A549 treated with Hydrocortisone at 1 μM for 4 hours (cell line): ENCODE data around the gene CAMK4. TPM values are rescaled to one million over a fixed set of nuclear protein-coding genes. Genes with fewer than 3 reads are reported as not detected.

Experiments
- total RNA-seq: library from RNA; stranded (reverse); fragments of 200-300 nt; extraction: Qiagen RNA extraction; gene quantifications from 5 replicates; pipeline ENCODE4 v1.2.3, GENCODE V29; 2022

Gene CAMK4
- total RNA-seq: 0.01 to 0.25 TPM (median 0.15 TPM) in 4 of 5 replicates, not detected in the other

GRCh38 chr5:111223787-111224560 is at the start of gene CAMK4:
CAMK4 (plus strand) TSS chr5:111224384; CDS start chr5:111224484, 100 bp downstream.

GRCh38 chr5:111512375-111513130 is 288.4 kb downstream of the CAMK4 start, which contains the start of gene STARD4:
STARD4 (minus strand) TSS chr5:111512535; CDS start chr5:111507433, 5,102 bp downstream.

Other genes with a start within 250 kb of the CAMK4 start
- gene TSLP, start 152.7 kb upstream of the CAMK4 start, total RNA-seq: not detected in 5 replicates
- gene WDR36, start 132.0 kb upstream of the CAMK4 start, total RNA-seq: 11.4 to 19.0 TPM (median 14.8 TPM) in 5 replicates